C4-2B (cell line): Measurements from ENCODE around the gene PRDX2.

ENCODE experiments used
- H3K27ac ChIP-seq: fragments of 450-650 bp; 2 replicates; pipeline ENCODE4 v1.5.1; 2017
- ZFX ChIP-seq: fragments of 450-650 bp; IDR thresholded peaks from 2 replicates; pipeline ENCODE4 v1.6.1; 2017
- TF ChIP-seq, protein P1 (sequence below): fragments of 450-650 bp; conservative IDR thresholded peaks from 2 replicates; pipeline ENCODE4 v1.5.1; 2017; ENCODE audit warnings: mild to moderate bottlenecking

PRDX2 gene

DNA sequence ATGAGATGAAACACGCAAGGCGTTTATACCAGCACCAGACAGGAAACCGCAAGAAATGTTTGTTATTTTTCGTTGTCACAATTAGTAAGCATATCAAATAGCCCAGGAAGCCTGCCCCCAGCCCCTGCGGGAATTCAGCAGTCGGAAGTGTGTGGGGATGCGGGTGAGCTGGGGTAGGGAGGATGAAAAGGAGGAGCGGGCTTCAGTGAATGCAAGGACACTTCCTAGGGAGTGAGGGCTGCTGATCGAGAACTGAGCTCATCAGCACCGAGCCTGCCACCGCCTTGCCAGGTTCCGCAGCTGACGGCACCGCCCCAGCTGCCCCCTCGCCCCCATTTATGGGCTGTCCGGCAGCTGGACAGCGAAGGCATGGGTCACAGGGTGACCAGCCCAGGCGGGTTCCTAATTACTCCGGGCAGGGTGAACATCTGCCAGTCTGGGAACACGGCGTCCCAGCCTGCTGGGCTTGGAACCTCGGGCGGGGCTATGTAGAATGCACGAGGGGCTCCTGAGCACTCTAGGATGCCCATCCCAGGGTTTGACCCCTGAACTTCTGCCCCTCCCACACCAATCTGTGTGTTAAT lies 51.6 kb downstream of the PRDX2 start:
- no peak overlapping the region for H3K27ac ChIP-seq
- TF ChIP-seq ZFX: no peak

DNA sequence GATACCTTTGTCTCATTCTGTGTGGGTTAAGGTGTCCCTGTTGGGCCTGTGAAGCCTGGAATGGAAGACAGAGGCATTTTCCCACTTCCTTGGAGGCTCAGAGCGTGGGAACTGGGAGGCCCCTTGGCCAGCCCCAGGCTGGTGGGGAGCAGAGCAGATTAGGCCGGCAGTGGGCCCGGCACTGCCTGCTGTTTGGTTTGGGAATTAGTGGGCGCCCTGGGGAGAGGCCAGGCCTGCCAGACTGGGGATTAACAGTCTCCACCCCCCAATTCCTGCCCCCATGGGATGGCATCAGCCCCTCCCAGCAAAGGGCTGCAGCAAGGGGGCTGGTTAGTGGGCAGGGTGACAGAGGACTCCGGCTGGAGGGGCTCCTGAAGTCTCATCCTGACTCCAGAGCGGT lies 53.1 kb downstream of the PRDX2 start:
- H3K27ac ChIP-seq: no peak overlapping the region
- TF ChIP-seq ZFX: no peak
- TF ChIP-seq, protein P1, sequence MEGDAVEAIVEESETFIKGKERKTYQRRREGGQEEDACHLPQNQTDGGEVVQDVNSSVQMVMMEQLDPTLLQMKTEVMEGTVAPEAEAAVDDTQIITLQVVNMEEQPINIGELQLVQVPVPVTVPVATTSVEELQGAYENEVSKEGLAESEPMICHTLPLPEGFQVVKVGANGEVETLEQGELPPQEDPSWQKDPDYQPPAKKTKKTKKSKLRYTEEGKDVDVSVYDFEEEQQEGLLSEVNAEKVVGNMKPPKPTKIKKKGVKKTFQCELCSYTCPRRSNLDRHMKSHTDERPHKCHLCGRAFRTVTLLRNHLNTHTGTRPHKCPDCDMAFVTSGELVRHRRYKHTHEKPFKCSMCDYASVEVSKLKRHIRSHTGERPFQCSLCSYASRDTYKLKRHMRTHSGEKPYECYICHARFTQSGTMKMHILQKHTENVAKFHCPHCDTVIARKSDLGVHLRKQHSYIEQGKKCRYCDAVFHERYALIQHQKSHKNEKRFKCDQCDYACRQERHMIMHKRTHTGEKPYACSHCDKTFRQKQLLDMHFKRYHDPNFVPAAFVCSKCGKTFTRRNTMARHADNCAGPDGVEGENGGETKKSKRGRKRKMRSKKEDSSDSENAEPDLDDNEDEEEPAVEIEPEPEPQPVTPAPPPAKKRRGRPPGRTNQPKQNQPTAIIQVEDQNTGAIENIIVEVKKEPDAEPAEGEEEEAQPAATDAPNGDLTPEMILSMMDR: no peak
